Esophagus (tissue), 2 donors: ENCODE measurements around the gene SUPT3H. TPM values are rescaled to one million over a fixed set of nuclear protein-coding genes. Genes with fewer than 3 reads are reported as not detected.

Experiments
- H3K27ac ChIP-seq, 2 donors: one replicate each; pipeline ENCODE4 v1.5.1; 2013; ENCODE audit warnings: low read depth in 2 of 2, mild to moderate bottlenecking in 2 of 2, inconsistent platforms in 1 of 2, low read length in 1 of 2, moderate library complexity in 1 of 2
- H3K27me3 ChIP-seq, 2 donors: one replicate each; pipeline ENCODE4 v1.6.1; 2013; ENCODE audit warnings: low read length in 2 of 2, control low read depth in 1 of 2, mild to moderate bottlenecking in 1 of 2; ENCODE audit not compliant: insufficient read depth in 2 of 2, control insufficient read depth in 1 of 2
- H3K36me3 ChIP-seq, 2 donors: one replicate each; pipeline ENCODE4 v1.6.1; 2013; ENCODE audit warnings: low read length in 1 of 2; ENCODE audit not compliant: control insufficient read depth in 2 of 2, insufficient read depth in 2 of 2
- H3K4me1 ChIP-seq, 2 donors: one replicate each; pipeline ENCODE4 v1.6.1; 2013; ENCODE audit warnings: low read length in 1 of 2; ENCODE audit not compliant: control insufficient read depth in 2 of 2, insufficient read depth in 2 of 2
- H3K4me3 ChIP-seq, 2 donors: one replicate each; pipeline ENCODE4 v1.5.1; 2013; ENCODE audit warnings: low read length in 2 of 2, mild to moderate bottlenecking in 2 of 2, low read depth in 1 of 2, moderate library complexity in 1 of 2
- H3K9me3 ChIP-seq, 2 donors: one replicate each; pipeline ENCODE4 v1.6.1; 2013; ENCODE audit warnings: mild to moderate bottlenecking in 2 of 2, low read depth in 1 of 2, low read length in 1 of 2, moderate library complexity in 1 of 2; ENCODE audit not compliant: control insufficient read depth in 2 of 2, insufficient read depth in 1 of 2
- WGBS, 2 donors: extraction: QIAGEN DNeasy Blood & Tissue Kit; methylation state at CpG; one replicate each; pipeline ENCODE4 v1.1.7; 2013; 5-methylcytosine and 5-hydroxymethylcytosine counted together
- polyA plus RNA-seq, 2 donors: library from polyadenylated mRNA; stranded (reverse); fragments of 200-250 nt; gene quantifications; one replicate each; pipeline ENCODE4 v1.2.3, GENCODE V29; 2013
- donor health status: healthy with polysubstance abuse.
- donor health status: Bipolar disorder and iron deficiency.

The SUPT3H gene
- polyA plus RNA-seq, 2 donors, result 2.8 to 3.6 TPM

GRCh38 chr6:44804546-44805159 lies 573.1 kb downstream of the SUPT3H start:
- WGBS, 2 donors, result 80 to 85% methylated on average over 4 of the region's 4 CpGs
- H3K27ac ChIP-seq, result no peak overlapping the region
- no peaks in the 10 kb centered on the region for H3K4me1 ChIP-seq
- no peaks in the 10 kb centered on the region for H3K27me3 ChIP-seq
- no peak overlapping the region for H3K4me3 ChIP-seq
- H3K36me3 ChIP-seq, result no peaks in the 10 kb centered on the region
- no peaks in the 10 kb centered on the region for H3K9me3 ChIP-seq

GRCh38 chr6:44804016-44804415 lies 573.7 kb downstream of the SUPT3H start:
- Histone ChIP-seq H3K4me3 (no peak overlapping the region), H3K27ac (no peak overlapping the region), H3K9me3 (no peaks in the 10 kb centered on the region), H3K4me1 (no peaks in the 10 kb centered on the region), H3K36me3 (no peaks in the 10 kb centered on the region), H3K27me3 (no peaks in the 10 kb centered on the region)
- 78 to 79% methylated on average over 5 of the region's 5 CpGs for WGBS, 2 donors

- no peak overlapping the region for H3K27ac ChIP-seq
- no peaks in the 10 kb centered on the region for H3K36me3 ChIP-seq
- 61 to 68% methylated on average over 8 of the region's 8 CpGs for WGBS, 2 donors
- no peaks in the 10 kb centered on the region for H3K9me3 ChIP-seq
- H3K4me1 ChIP-seq, result no peaks in the 10 kb centered on the region
- H3K27me3 ChIP-seq, result no peaks in the 10 kb centered on the region
- no peak overlapping the region for H3K4me3 ChIP-seq
Observed at GRCh38 chr6:44800784-44801592, 576.7 kb downstream of the SUPT3H start.

- H3K4me3 ChIP-seq, result no peak overlapping the region
- no peaks in the 10 kb centered on the region for H3K27me3 ChIP-seq
- H3K9me3 ChIP-seq, result no peaks in the 10 kb centered on the region
- H3K4me1 ChIP-seq, result no peaks in the 10 kb centered on the region
- no peak overlapping the region for H3K27ac ChIP-seq
- H3K36me3 ChIP-seq, result no peaks in the 10 kb centered on the region
- WGBS, 2 donors, result 15% methylated on average over 8 of the region's 8 CpGs
Observed at GRCh38 chr6:44800171-44800783, 577.5 kb downstream of the SUPT3H start.

GRCh38 chr6:44797746-44798145 lies 580.0 kb downstream of the SUPT3H start:
- no peak overlapping the region for H3K27ac ChIP-seq
- H3K4me1 ChIP-seq, result no peaks in the 10 kb centered on the region
- H3K4me3 ChIP-seq, result no peak overlapping the region
- no peaks in the 10 kb centered on the region for H3K36me3 ChIP-seq
- 90 to 93% methylated on average over 3 of the region's 3 CpGs for WGBS, 2 donors
- no peaks in the 10 kb centered on the region for H3K9me3 ChIP-seq
- no peaks in the 10 kb centered on the region for H3K27me3 ChIP-seq

GRCh38 chr6:44795326-44795725 lies 582.4 kb downstream of the SUPT3H start:
- no peaks in the 10 kb centered on the region for H3K36me3 ChIP-seq
- no peak overlapping the region for H3K4me3 ChIP-seq
- no peaks in the 10 kb centered on the region for H3K27me3 ChIP-seq
- H3K4me1 ChIP-seq, result no peaks in the 10 kb centered on the region
- H3K9me3 ChIP-seq, result no peaks in the 10 kb centered on the region
- no peak overlapping the region for H3K27ac ChIP-seq
- WGBS, 2 donors, result 95 to 97% methylated on average over 7 of the region's 7 CpGs

- H3K27me3 ChIP-seq, result no peaks in the 10 kb centered on the region
- 76 to 77% methylated on average over 7 of the region's 7 CpGs for WGBS, 2 donors
- no peaks in the 10 kb centered on the region for H3K36me3 ChIP-seq
- H3K9me3 ChIP-seq, result no peaks in the 10 kb centered on the region
- H3K27ac ChIP-seq, result no peak overlapping the region
- no peaks in the 10 kb centered on the region for H3K4me1 ChIP-seq
- H3K4me3 ChIP-seq, result no peak overlapping the region
Observed at GRCh38 chr6:44789806-44790205, 587.9 kb downstream of the SUPT3H start.

- 74 to 78% methylated on average over 5 of the region's 5 CpGs for WGBS, 2 donors
Observed at GRCh38 chr6:44789061-44789460, 588.7 kb downstream of the SUPT3H start.

GRCh38 chr6:44788387-44788981 lies 589.2 kb downstream of the SUPT3H start:
- no peak overlapping the region for H3K4me3 ChIP-seq
- H3K4me1 ChIP-seq, result no peaks in the 10 kb centered on the region
- no peaks in the 10 kb centered on the region for H3K27me3 ChIP-seq
- no peaks in the 10 kb centered on the region for H3K36me3 ChIP-seq
- 76 to 83% methylated on average over 10 of the region's 10 CpGs for WGBS, 2 donors
- H3K9me3 ChIP-seq, result no peaks in the 10 kb centered on the region
- H3K27ac ChIP-seq, result no peak overlapping the region

More at GRCh38 chr6:44789061-44789460, 588.7 kb downstream of the SUPT3H start:
- no peak overlapping the region for H3K27ac ChIP-seq
- no peaks in the 10 kb centered on the region for H3K36me3 ChIP-seq
- no peaks in the 10 kb centered on the region for H3K9me3 ChIP-seq
- no peaks in the 10 kb centered on the region for H3K4me1 ChIP-seq
- H3K27me3 ChIP-seq, result no peaks in the 10 kb centered on the region
- no peak overlapping the region for H3K4me3 ChIP-seq
